Stimulated activated CD4-positive, alpha-beta T cell treated with anti-CD3 and anti-CD28 coated beads, Interleukin-12 subunit alpha, Interleukin-12 subunit beta, amount 100 ng/mL, for 4 hours (primary cell): ENCODE measurements around the gene EFNB2.

Experiments used
- DNase-seq: peaks from one replicate; pipeline ENCODE4 v3.0.0-alpha.2; 2020

The EFNB2 gene

GRCh38 chr13:106478116-106478515, 57.3 kb downstream of the EFNB2 start:
- no peak for DNase-seq

- no peak for DNase-seq
These were observed 58.2 kb downstream of the EFNB2 start for GRCh38 chr13:106477303-106477702.

- no peak for DNase-seq
These were observed 59.6 kb downstream of the EFNB2 start for GRCh38 chr13:106475852-106476251.

- DNase-seq, result no peak
These were observed 60.5 kb downstream of the EFNB2 start for GRCh38 chr13:106474912-106475311.

- no peak for DNase-seq
These were observed 62.3 kb downstream of the EFNB2 start for GRCh38 chr13:106473154-106473553.

- no peak for DNase-seq
These were observed 62.8 kb downstream of the EFNB2 start for GRCh38 chr13:106472621-106473020.

- no peak for DNase-seq
These were observed 63.4 kb downstream of the EFNB2 start for GRCh38 chr13:106471957-106472543.

GRCh38 chr13:106470576-106470975, 64.9 kb downstream of the EFNB2 start:
- no peak for DNase-seq

- DNase-seq, result no peak
These were observed 66.5 kb downstream of the EFNB2 start for GRCh38 chr13:106468744-106469590.

- no peak for DNase-seq
These were observed 67.3 kb downstream of the EFNB2 start for GRCh38 chr13:106468207-106468606.

- no peak for DNase-seq
These were observed 67.9 kb downstream of the EFNB2 start for GRCh38 chr13:106467427-106468122.

GRCh38 chr13:106466691-106467426, 68.6 kb downstream of the EFNB2 start:
- DNase-seq, result no peak

GRCh38 chr13:106464076-106464475, 71.4 kb downstream of the EFNB2 start:
- no peak for DNase-seq

GRCh38 chr13:106462710-106463109, 72.8 kb downstream of the EFNB2 start:
- DNase-seq, result no peak

- DNase-seq, result no peak
These were observed 79.7 kb downstream of the EFNB2 start for GRCh38 chr13:106455777-106456176.

GRCh38 chr13:106455190-106455589, 80.3 kb downstream of the EFNB2 start:
- no peak for DNase-seq

- no peak for DNase-seq
These were observed 82.4 kb downstream of the EFNB2 start for GRCh38 chr13:106453101-106453500.

- DNase-seq, result no peak
These were observed 84.5 kb downstream of the EFNB2 start for GRCh38 chr13:106450991-106451390.

GRCh38 chr13:106449096-106449495, 86.4 kb downstream of the EFNB2 start:
- no peak for DNase-seq

GRCh38 chr13:106445996-106446395, 89.5 kb downstream of the EFNB2 start:
- no peak for DNase-seq

GRCh38 chr13:106443607-106444322, 91.7 kb downstream of the EFNB2 start:
- DNase-seq, result no peak

- DNase-seq, result no peak
These were observed 94.6 kb downstream of the EFNB2 start for GRCh38 chr13:106440866-106441265.
